Keratinocyte (primary cell): ENCODE results near the gene KRTAP2-1.

ENCODE experiments used
- CTCF ChIP-seq, 3 experiments: IDR thresholded peaks in 1 of 3; conservative IDR thresholded peaks in 1 of 3; optimal IDR thresholded peaks in 1 of 3; 2 replicates in 2 of 3; 3 replicates in 1 of 3; pipeline versions ENCODE3 to v1.5.1; 2011; ENCODE audit warnings: low read length in 3 of 3, mild to moderate bottlenecking in 3 of 3, moderate library complexity in 2 of 3, control low read depth in 1 of 3, inconsistent platforms in 1 of 3; ENCODE audit not compliant: insufficient read depth in 2 of 3; ENCODE audit errors: extremely low read depth in 1 of 3
- EZH2 ChIP-seq: IDR thresholded peaks from one replicate; pipeline ENCODE4 v1.6.1; 2012; ENCODE audit warnings: inconsistent platforms, mild to moderate bottlenecking, low read length, moderate library complexity

- TF ChIP-seq CTCF (optimal IDR thresholded peaks at IDR 0.05 in 1 of 3, IDR thresholded peaks at IDR 0.05 in 1 of 3, conservative IDR thresholded peaks at IDR 0.05 in 1 of 3; ENCODE audit: extremely low read depth in 1 of 3, insufficient read depth in 2 of 3, low read length in 3 of 3) = no peak
- TF ChIP-seq EZH2 = no peak
Measured at GRCh38 chr17:41073676-41074075, 26.6 kb upstream of the KRTAP2-1 start.
